Measurements from ENCODE around the gene SAMM50.

Gene SAMM50

DNA sequence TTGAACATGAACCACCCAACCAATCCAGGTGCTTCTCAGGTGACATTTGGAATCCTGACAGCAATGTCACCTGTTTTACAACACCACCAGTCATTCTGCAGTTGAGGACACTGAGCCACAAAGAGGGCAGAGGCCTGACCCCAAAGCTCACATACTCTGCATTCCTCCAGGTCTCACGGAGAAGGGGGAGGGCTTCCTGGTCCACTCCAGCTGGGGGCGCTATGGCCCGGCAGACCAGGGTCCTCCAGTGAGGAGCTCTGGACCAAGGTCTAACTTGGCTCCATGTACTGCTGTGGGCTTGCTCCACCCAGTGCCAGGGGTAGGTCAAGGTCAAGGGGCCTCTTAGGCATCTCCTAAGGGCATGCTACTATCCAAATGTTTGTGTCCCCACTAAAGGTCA, 33.1 kb upstream of the SAMM50 start:
- TF ChIP-seq BACH2 (CRISPR knock-in tag; IDR thresholded peaks at IDR 0.05; ENCODE audit: borderline replicate concordance), result no peak
- TF ChIP-seq, protein P1, sequence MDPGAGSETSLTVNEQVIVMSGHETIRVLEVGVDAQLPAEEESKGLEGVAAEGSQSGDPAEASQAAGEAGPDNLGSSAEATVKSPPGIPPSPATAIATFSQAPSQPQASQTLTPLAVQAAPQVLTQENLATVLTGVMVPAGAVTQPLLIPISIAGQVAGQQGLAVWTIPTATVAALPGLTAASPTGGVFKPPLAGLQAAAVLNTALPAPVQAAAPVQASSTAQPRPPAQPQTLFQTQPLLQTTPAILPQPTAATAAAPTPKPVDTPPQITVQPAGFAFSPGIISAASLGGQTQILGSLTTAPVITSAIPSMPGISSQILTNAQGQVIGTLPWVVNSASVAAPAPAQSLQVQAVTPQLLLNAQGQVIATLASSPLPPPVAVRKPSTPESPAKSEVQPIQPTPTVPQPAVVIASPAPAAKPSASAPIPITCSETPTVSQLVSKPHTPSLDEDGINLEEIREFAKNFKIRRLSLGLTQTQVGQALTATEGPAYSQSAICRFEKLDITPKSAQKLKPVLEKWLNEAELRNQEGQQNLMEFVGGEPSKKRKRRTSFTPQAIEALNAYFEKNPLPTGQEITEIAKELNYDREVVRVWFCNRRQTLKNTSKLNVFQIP (CRISPR knock-in tag; IDR thresholded peaks at IDR 0.05; ENCODE audit: borderline replicate concordance, low read depth), result no peak
- no peak for TF ChIP-seq GLIS3 (CRISPR knock-in tag; IDR thresholded peaks at IDR 0.05)
- TF ChIP-seq ZC3H10 (CRISPR knock-in tag; IDR thresholded peaks at IDR 0.05), result no peak
- TF ChIP-seq, protein P2, sequence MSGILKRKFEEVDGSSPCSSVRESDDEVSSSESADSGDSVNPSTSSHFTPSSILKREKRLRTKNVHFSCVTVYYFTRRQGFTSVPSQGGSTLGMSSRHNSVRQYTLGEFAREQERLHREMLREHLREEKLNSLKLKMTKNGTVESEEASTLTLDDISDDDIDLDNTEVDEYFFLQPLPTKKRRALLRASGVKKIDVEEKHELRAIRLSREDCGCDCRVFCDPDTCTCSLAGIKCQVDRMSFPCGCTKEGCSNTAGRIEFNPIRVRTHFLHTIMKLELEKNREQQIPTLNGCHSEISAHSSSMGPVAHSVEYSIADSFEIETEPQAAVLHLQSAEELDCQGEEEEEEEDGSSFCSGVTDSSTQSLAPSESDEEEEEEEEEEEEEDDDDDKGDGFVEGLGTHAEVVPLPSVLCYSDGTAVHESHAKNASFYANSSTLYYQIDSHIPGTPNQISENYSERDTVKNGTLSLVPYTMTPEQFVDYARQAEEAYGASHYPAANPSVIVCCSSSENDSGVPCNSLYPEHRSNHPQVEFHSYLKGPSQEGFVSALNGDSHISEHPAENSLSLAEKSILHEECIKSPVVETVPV (CRISPR knock-in tag; IDR thresholded peaks at IDR 0.05), result no peak
- TF ChIP-seq ZFP3 (CRISPR knock-in tag; IDR thresholded peaks at IDR 0.05), result no peak
- TF ChIP-seq OSR1 (CRISPR knock-in tag; IDR thresholded peaks at IDR 0.05), result no peak
- no peak for TF ChIP-seq ISL1 (CRISPR knock-in tag; IDR thresholded peaks at IDR 0.05)
- TF ChIP-seq, protein P3, sequence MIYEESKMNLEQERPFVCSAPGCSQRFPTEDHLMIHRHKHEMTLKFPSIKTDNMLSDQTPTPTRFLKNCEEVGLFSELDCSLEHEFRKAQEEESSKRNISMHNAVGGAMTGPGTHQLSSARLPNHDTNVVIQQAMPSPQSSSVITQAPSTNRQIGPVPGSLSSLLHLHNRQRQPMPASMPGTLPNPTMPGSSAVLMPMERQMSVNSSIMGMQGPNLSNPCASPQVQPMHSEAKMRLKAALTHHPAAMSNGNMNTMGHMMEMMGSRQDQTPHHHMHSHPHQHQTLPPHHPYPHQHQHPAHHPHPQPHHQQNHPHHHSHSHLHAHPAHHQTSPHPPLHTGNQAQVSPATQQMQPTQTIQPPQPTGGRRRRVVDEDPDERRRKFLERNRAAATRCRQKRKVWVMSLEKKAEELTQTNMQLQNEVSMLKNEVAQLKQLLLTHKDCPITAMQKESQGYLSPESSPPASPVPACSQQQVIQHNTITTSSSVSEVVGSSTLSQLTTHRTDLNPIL (CRISPR knock-in tag; IDR thresholded peaks at IDR 0.05; ENCODE audit: low read depth), result no peak
- TF ChIP-seq, protein P4, sequence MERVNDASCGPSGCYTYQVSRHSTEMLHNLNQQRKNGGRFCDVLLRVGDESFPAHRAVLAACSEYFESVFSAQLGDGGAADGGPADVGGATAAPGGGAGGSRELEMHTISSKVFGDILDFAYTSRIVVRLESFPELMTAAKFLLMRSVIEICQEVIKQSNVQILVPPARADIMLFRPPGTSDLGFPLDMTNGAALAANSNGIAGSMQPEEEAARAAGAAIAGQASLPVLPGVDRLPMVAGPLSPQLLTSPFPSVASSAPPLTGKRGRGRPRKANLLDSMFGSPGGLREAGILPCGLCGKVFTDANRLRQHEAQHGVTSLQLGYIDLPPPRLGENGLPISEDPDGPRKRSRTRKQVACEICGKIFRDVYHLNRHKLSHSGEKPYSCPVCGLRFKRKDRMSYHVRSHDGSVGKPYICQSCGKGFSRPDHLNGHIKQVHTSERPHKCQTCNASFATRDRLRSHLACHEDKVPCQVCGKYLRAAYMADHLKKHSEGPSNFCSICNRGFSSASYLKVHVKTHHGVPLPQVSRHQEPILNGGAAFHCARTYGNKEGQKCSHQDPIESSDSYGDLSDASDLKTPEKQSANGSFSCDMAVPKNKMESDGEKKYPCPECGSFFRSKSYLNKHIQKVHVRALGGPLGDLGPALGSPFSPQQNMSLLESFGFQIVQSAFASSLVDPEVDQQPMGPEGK (CRISPR knock-in tag; IDR thresholded peaks at IDR 0.05; ENCODE audit: borderline replicate concordance), result no peak
- TF ChIP-seq RARB (CRISPR knock-in tag; IDR thresholded peaks at IDR 0.05), result no peak
- TF ChIP-seq PPARA (CRISPR knock-in tag; IDR thresholded peaks at IDR 0.05; ENCODE audit: borderline replicate concordance), result no peak
- TF ChIP-seq ZFP30 (CRISPR knock-in tag; IDR thresholded peaks at IDR 0.05), result no peak
- TF ChIP-seq ARNTL (CRISPR knock-in tag; IDR thresholded peaks at IDR 0.05; ENCODE audit: borderline replicate concordance, low read depth), result no peak
- TF ChIP-seq, protein P5, sequence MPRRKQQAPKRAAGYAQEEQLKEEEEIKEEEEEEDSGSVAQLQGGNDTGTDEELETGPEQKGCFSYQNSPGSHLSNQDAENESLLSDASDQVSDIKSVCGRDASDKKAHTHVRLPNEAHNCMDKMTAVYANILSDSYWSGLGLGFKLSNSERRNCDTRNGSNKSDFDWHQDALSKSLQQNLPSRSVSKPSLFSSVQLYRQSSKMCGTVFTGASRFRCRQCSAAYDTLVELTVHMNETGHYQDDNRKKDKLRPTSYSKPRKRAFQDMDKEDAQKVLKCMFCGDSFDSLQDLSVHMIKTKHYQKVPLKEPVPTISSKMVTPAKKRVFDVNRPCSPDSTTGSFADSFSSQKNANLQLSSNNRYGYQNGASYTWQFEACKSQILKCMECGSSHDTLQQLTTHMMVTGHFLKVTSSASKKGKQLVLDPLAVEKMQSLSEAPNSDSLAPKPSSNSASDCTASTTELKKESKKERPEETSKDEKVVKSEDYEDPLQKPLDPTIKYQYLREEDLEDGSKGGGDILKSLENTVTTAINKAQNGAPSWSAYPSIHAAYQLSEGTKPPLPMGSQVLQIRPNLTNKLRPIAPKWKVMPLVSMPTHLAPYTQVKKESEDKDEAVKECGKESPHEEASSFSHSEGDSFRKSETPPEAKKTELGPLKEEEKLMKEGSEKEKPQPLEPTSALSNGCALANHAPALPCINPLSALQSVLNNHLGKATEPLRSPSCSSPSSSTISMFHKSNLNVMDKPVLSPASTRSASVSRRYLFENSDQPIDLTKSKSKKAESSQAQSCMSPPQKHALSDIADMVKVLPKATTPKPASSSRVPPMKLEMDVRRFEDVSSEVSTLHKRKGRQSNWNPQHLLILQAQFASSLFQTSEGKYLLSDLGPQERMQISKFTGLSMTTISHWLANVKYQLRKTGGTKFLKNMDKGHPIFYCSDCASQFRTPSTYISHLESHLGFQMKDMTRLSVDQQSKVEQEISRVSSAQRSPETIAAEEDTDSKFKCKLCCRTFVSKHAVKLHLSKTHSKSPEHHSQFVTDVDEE (CRISPR knock-in tag; IDR thresholded peaks at IDR 0.05), result no peak
- TF ChIP-seq CSDC2 (CRISPR knock-in tag; IDR thresholded peaks at IDR 0.05), result no peak
- no peak for ATAC-seq

DNA sequence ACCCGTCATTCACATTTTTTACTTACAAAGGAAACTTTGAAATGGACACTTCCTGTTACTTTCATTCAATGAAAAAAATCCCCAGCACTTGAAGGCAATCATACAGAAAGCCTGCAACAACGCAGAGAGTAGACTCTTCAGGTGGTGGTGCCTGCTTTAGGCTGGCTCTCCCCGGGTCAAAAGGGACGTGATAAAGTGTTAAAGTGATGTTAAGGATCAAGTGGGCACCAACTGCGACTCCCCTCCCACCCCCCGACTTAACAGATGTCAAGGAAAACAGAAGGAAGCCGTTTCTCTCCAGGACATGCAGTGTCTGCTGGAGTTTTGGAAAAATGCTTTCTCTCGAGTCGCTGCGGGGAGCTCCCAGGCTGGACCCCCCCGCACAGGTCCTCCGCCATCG, 32.1 kb upstream of the SAMM50 start:
- peak; percentile 23 for ATAC-seq
- TF ChIP-seq, protein P3 (CRISPR knock-in tag; IDR thresholded peaks at IDR 0.05; ENCODE audit: low read depth), result no peak
- TF ChIP-seq BACH2 (CRISPR knock-in tag; IDR thresholded peaks at IDR 0.05; ENCODE audit: borderline replicate concordance) (no peak), SNAI2 (CRISPR knock-in tag; IDR thresholded peaks at IDR 0.05) (no peak), TOX (CRISPR knock-in tag; IDR thresholded peaks at IDR 0.05; ENCODE audit: borderline replicate concordance) (no peak), RARB (CRISPR knock-in tag; IDR thresholded peaks at IDR 0.05) (no peak), ZC3H10 (CRISPR knock-in tag; IDR thresholded peaks at IDR 0.05) (no peak), ZNF8 (CRISPR knock-in tag; IDR thresholded peaks at IDR 0.05) (no peak), ZFP30 (CRISPR knock-in tag; IDR thresholded peaks at IDR 0.05) (no peak), CSDC2 (CRISPR knock-in tag; IDR thresholded peaks at IDR 0.05) (no peak), ISL1 (CRISPR knock-in tag; IDR thresholded peaks at IDR 0.05) (no peak), ARNTL (CRISPR knock-in tag; IDR thresholded peaks at IDR 0.05; ENCODE audit: borderline replicate concordance, low read depth) (no peak), GLIS3 (CRISPR knock-in tag; IDR thresholded peaks at IDR 0.05) (no peak), ESRRG (CRISPR knock-in tag; IDR thresholded peaks at IDR 0.05) (no peak), ZNF565 (CRISPR knock-in tag; conservative IDR thresholded peaks at IDR 0.05; ENCODE audit: low read depth) (no peak), PPARA (CRISPR knock-in tag; IDR thresholded peaks at IDR 0.05; ENCODE audit: borderline replicate concordance) (no peak)
- TF ChIP-seq, protein P1 (CRISPR knock-in tag; IDR thresholded peaks at IDR 0.05; ENCODE audit: borderline replicate concordance, low read depth), result no peak
- TF ChIP-seq, protein P5 (CRISPR knock-in tag; IDR thresholded peaks at IDR 0.05), result no peak
- TF ChIP-seq, protein P2 (CRISPR knock-in tag; IDR thresholded peaks at IDR 0.05), result no peak

Measured in SK-N-SH treated with all-trans-retinoic acid at 6 μM for 48 hours (cell line).